GM12878 (cell line): ENCODE measurements around the gene LMOD3.

Source experiments
- CHD2 ChIP-seq: IDR thresholded peaks from 2 replicates; pipeline ENCODE4 v1.6.1; 2011; ENCODE audit warnings: low read depth, low read length, improper control_type of control experiment, borderline replicate concordance
- FOXM1 ChIP-seq: IDR thresholded peaks from 2 replicates; pipeline ENCODE4 v1.6.1; 2012; ENCODE audit warnings: low read depth, mild to moderate bottlenecking, inconsistent platforms, low read length, moderate library complexity
- GABPA ChIP-seq: IDR thresholded peaks from 2 replicates; pipeline ENCODE4 v1.6.1; 2014; ENCODE audit warnings: antibody characterized with exemption, low read depth, mild to moderate bottlenecking, inconsistent platforms
- JUND ChIP-seq: IDR thresholded peaks from 2 replicates; pipeline ENCODE4 v1.6.1; 2012; ENCODE audit warnings: low read depth, mild to moderate bottlenecking, low read length, improper control_type of control experiment, moderate library complexity
- POLR2A ChIP-seq: IDR thresholded peaks from 2 replicates; pipeline ENCODE4 v1.6.1; 2011; ENCODE audit warnings: low read depth, mild to moderate bottlenecking, low read length
- YBX1 ChIP-seq: fragments of 450-650 bp; IDR thresholded peaks from 2 replicates; pipeline ENCODE4 v1.6.1; 2016; ENCODE audit warnings: antibody characterized with exemption
- TF ChIP-seq, protein P1 (sequence below): IDR thresholded peaks from 2 replicates; pipeline ENCODE4 v1.6.1; 2012; ENCODE audit warnings: low read depth, low read length, improper control_type of control experiment
- TF ChIP-seq, protein P2 (sequence below): fragments of 150-350 bp; IDR thresholded peaks from 2 replicates; pipeline ENCODE4 v1.6.1; 2016; ENCODE audit warnings: low read depth, low read length
- TF ChIP-seq, protein P3 (sequence below): IDR thresholded peaks from 2 replicates; pipeline ENCODE4 v1.6.1; 2011; ENCODE audit warnings: low read depth, low read length, improper control_type of control experiment, borderline replicate concordance
- TF ChIP-seq, protein P4 (sequence below), 3 experiments: IDR thresholded peaks in 2 of 3; conservative IDR thresholded peaks in 1 of 3; 2 replicates each; pipeline ENCODE4 v1.5.1; 2011; ENCODE audit warnings: low read depth in 3 of 3, low read length in 3 of 3, mild to moderate bottlenecking in 3 of 3, control low read depth in 2 of 3, moderate library complexity in 2 of 3, inconsistent platforms in 1 of 3, mixed read lengths in 1 of 3; ENCODE audit not compliant: control insufficient read depth in 2 of 3, insufficient read depth in 1 of 3; ENCODE audit errors: extremely low read depth in 1 of 3

DNA sequence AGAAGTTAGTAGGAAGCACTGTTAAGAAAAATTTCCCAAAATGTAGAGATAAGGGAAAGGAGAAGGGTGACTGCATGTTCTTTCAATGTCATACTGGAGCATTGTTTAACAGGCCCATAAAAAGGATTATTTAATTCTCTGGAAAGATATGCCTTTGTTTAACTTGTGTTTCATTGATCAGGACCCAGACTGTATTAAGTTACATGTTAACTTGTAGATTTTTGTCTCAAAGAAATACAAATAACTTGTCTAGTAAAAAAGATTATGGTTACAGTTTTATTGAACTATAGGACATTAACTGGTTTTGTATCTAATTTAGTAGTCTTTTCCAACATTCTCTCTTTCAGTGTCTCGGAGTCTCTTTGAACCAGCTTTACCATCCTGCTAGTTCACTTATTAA, 49.7 kb upstream of the LMOD3 start:
- TF ChIP-seq, protein P1, sequence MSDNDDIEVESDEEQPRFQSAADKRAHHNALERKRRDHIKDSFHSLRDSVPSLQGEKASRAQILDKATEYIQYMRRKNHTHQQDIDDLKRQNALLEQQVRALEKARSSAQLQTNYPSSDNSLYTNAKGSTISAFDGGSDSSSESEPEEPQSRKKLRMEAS, result no peak
- TF ChIP-seq, protein P2, sequence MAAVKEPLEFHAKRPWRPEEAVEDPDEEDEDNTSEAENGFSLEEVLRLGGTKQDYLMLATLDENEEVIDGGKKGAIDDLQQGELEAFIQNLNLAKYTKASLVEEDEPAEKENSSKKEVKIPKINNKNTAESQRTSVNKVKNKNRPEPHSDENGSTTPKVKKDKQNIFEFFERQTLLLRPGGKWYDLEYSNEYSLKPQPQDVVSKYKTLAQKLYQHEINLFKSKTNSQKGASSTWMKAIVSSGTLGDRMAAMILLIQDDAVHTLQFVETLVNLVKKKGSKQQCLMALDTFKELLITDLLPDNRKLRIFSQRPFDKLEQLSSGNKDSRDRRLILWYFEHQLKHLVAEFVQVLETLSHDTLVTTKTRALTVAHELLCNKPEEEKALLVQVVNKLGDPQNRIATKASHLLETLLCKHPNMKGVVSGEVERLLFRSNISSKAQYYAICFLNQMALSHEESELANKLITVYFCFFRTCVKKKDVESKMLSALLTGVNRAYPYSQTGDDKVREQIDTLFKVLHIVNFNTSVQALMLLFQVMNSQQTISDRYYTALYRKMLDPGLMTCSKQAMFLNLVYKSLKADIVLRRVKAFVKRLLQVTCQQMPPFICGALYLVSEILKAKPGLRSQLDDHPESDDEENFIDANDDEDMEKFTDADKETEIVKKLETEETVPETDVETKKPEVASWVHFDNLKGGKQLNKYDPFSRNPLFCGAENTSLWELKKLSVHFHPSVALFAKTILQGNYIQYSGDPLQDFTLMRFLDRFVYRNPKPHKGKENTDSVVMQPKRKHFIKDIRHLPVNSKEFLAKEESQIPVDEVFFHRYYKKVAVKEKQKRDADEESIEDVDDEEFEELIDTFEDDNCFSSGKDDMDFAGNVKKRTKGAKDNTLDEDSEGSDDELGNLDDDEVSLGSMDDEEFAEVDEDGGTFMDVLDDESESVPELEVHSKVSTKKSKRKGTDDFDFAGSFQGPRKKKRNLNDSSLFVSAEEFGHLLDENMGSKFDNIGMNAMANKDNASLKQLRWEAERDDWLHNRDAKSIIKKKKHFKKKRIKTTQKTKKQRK, result no peak
- TF ChIP-seq GABPA, result no peak
- TF ChIP-seq, protein P3, sequence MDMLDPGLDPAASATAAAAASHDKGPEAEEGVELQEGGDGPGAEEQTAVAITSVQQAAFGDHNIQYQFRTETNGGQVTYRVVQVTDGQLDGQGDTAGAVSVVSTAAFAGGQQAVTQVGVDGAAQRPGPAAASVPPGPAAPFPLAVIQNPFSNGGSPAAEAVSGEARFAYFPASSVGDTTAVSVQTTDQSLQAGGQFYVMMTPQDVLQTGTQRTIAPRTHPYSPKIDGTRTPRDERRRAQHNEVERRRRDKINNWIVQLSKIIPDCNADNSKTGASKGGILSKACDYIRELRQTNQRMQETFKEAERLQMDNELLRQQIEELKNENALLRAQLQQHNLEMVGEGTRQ, result no peak
- TF ChIP-seq, protein P4, sequence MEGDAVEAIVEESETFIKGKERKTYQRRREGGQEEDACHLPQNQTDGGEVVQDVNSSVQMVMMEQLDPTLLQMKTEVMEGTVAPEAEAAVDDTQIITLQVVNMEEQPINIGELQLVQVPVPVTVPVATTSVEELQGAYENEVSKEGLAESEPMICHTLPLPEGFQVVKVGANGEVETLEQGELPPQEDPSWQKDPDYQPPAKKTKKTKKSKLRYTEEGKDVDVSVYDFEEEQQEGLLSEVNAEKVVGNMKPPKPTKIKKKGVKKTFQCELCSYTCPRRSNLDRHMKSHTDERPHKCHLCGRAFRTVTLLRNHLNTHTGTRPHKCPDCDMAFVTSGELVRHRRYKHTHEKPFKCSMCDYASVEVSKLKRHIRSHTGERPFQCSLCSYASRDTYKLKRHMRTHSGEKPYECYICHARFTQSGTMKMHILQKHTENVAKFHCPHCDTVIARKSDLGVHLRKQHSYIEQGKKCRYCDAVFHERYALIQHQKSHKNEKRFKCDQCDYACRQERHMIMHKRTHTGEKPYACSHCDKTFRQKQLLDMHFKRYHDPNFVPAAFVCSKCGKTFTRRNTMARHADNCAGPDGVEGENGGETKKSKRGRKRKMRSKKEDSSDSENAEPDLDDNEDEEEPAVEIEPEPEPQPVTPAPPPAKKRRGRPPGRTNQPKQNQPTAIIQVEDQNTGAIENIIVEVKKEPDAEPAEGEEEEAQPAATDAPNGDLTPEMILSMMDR (IDR thresholded peaks at IDR 0.05 in 2 of 3, conservative IDR thresholded peaks at IDR 0.05 in 1 of 3; ENCODE audit: control insufficient read depth in 2 of 3, extremely low read depth in 1 of 3, insufficient read depth in 1 of 3, low read depth in 3 of 3, low read length in 3 of 3), result no peak
- TF ChIP-seq POLR2A, result no peak
- no peak for TF ChIP-seq JUND
- no peak for TF ChIP-seq YBX1
- TF ChIP-seq FOXM1, result no peak
- no peak for TF ChIP-seq CHD2
